ENCODE measurements around the gene RARB.

Gene RARB

GRCh38 chr3:25448750-25449692, 21.0 kb downstream of the RARB start (continued):
- TF ChIP-seq FEZF1 (tag by site-specific recombination; IDR thresholded peaks at IDR 0.05): peak; percentile 31; the same call in 1 of the 2 replicates
- TF ChIP-seq KLF7 (tag by site-specific recombination; IDR thresholded peaks at IDR 0.05; ENCODE audit: borderline replicate concordance): no peak
- no peak for TF ChIP-seq HIC1 (tag by site-specific recombination; IDR thresholded peaks at IDR 0.05)
- TF ChIP-seq ZNF600 (tag by site-specific recombination; IDR thresholded peaks at IDR 0.05): peak; percentile 35; the same call in 1 of the 2 replicates
- TF ChIP-seq ZEB2 (tag by site-specific recombination; IDR thresholded peaks at IDR 0.05): 0 out of 2 replicates have a peak, but pooled peaks have one; percentile 31
- no peak for TF ChIP-seq ZNF670 (tag by site-specific recombination; IDR thresholded peaks at IDR 0.05; ENCODE audit: low read depth)
- no peak for TF ChIP-seq ZNF571 (tag by site-specific recombination; IDR thresholded peaks at IDR 0.05)
- no peak for TF ChIP-seq ZNF629 (tag by site-specific recombination; IDR thresholded peaks at IDR 0.05)
- 0 out of 2 replicates have a peak, but pooled peaks have one; percentile 46 for TF ChIP-seq ZSCAN30 (tag by site-specific recombination; IDR thresholded peaks at IDR 0.05)
- TF ChIP-seq CTCF (tag by site-specific recombination; IDR thresholded peaks at IDR 0.05): no peak
- no peak for TF ChIP-seq ZNF391 (tag by site-specific recombination; IDR thresholded peaks at IDR 0.05; ENCODE audit: borderline replicate concordance, low read depth)
- peak; percentile 58 for TF ChIP-seq ZNF335 (tag by site-specific recombination; conservative IDR thresholded peaks at IDR 0.05)
- TF ChIP-seq PRDM10 (tag by site-specific recombination; IDR thresholded peaks at IDR 0.05): peak; percentile 50
- TF ChIP-seq ZNF777 (tag by site-specific recombination; IDR thresholded peaks at IDR 0.05; ENCODE audit: borderline replicate concordance): no peak
- no peak for TF ChIP-seq ZNF175 (tag by site-specific recombination; IDR thresholded peaks at IDR 0.05)
- TF ChIP-seq MEIS1 (CRISPR knock-in tag; IDR thresholded peaks at IDR 0.05; ENCODE audit: borderline replicate concordance): no peak
- no peak for TF ChIP-seq ZNF626 (tag by site-specific recombination; IDR thresholded peaks at IDR 0.05)
- TF ChIP-seq ZNF416 (tag by site-specific recombination; IDR thresholded peaks at IDR 0.05): no peak
- no peak for TF ChIP-seq REST (tag by site-specific recombination; IDR thresholded peaks at IDR 0.05)
- no peak for TF ChIP-seq ZNF585B (tag by site-specific recombination; IDR thresholded peaks at IDR 0.05)
- TF ChIP-seq SP3 (tag by site-specific recombination; IDR thresholded peaks at IDR 0.05): no peak
- peak; percentile 47; the same call in 1 of the 2 replicates for TF ChIP-seq MZF1 (tag by site-specific recombination; IDR thresholded peaks at IDR 0.05; ENCODE audit: borderline replicate concordance)
- no peak for TF ChIP-seq ZBTB7A (tag by site-specific recombination; IDR thresholded peaks at IDR 0.05; ENCODE audit: low read depth)
- no peak for TF ChIP-seq ZNF223 (tag by site-specific recombination; IDR thresholded peaks at IDR 0.05)
- no peak for TF ChIP-seq ZNF311 (tag by site-specific recombination; IDR thresholded peaks at IDR 0.05; ENCODE audit: borderline replicate concordance)
- no peak for TF ChIP-seq ZNF155 (tag by site-specific recombination; IDR thresholded peaks at IDR 0.05)
